H7 (cell line): ENCODE measurements around the gene NCBP3. TPM values are rescaled to one million over a fixed set of nuclear protein-coding genes. Genes with fewer than 3 reads are reported as not detected.
A peak's percentile ranks its signal among the peaks of the same experiment; 100 is the strongest.
"Not testable (repeated sequence)": the region's sequence is repeated elsewhere in the genome, so short reads cannot be mapped to it uniquely, and the experiment has no call there.

ENCODE experiments used
- DNase-seq: peaks from one replicate; pipeline ENCODE4 v3.0.0; 2012
- H3K27me3 ChIP-seq: 2 replicates; pipeline ENCODE4 v1.6.0; 2011; ENCODE audit warnings: mild to moderate bottlenecking, low read length; ENCODE audit not compliant: control insufficient read depth, insufficient read depth
- H3K36me3 ChIP-seq: replicated peaks from 2 replicates; pipeline ENCODE4 v1.5.1; 2011; ENCODE audit warnings: low read length; ENCODE audit not compliant: control insufficient read depth, insufficient read depth
- H3K4me3 ChIP-seq: 2 replicates; pipeline ENCODE4 v1.5.1; 2011; ENCODE audit warnings: low read depth, mild to moderate bottlenecking, control low read depth, low read length, moderate library complexity; ENCODE audit not compliant: insufficient read depth
- total RNA-seq: library from RNA; depleted of rRNA; stranded (reverse); fragments of >200 nt; shearing (Covaris generic); gene quantifications from 2 replicates; pipeline ENCODE4 v1.2.3, GENCODE V29; 2014

Gene NCBP3
- total RNA-seq, 1 experiment from 2014 or later, result 17.5 TPM

GRCh38 chr17:3867106-3867505 lies 21.1 kb upstream of the NCBP3 start:
- no peak for DNase-seq
- no peak overlapping the region for H3K4me3 ChIP-seq
- H3K27me3 ChIP-seq, result no peaks in the 10 kb centered on the region
- peaks cover 2% of the 10 kb centered on the region; the same call in 1 of the 2 replicates for H3K36me3 ChIP-seq

DNA sequence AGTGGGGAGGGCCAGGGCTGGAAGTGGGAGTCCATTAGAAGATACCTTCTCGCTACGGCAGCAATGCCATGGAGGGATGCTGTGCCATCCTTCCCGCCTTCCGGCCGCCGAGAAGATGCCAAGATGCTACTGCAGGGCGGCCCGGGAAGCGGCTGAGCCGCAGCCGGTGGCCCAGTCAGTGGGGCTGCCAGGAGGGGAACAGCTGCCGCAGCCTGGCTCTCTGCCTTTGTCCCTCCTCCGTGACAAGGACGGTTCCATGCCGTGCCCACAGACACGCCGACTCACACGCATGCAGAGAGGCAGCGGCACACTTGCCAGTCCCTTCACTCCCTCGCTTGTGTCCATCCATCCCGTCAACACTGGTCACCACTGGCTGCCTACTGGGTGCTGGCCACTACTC lies 20.2 kb upstream of the NCBP3 start:
- H3K36me3 ChIP-seq, result peaks cover 1% of the 10 kb centered on the region
- DNase-seq, result no peak

DNA sequence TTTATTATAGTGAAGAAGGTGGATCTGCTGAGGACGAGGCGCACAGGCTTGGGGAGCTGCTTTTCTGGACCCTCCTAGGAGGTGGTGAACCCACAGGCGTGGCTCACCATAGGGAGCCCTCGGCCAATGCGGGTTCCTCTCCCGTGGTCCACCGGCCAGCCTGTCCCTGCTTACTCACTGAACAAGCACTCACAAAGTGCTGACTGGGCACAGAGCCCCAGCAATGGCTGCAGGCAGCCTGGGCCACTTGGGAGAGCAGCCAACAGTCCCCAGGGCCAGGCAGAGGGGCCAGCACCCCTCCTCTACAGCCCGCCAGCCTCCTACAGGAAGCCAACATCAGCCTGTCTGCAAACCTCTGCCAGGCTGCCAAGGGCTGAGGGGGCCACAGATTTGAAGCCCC lies 19.1 kb upstream of the NCBP3 start:
- H3K4me3 ChIP-seq, result no peak overlapping the region
- DNase-seq, result no peak

More for the DNA sequence above, 20.2 kb upstream of the NCBP3 start:
- no peaks in the 10 kb centered on the region for H3K27me3 ChIP-seq
- H3K4me3 ChIP-seq, result no peak overlapping the region

GRCh38 chr17:3864534-3864933 lies 18.5 kb upstream of the NCBP3 start:
- no peak for DNase-seq
- no peak overlapping the region for H3K4me3 ChIP-seq
- peaks cover 4% of the 10 kb centered on the region for H3K36me3 ChIP-seq
- no peaks in the 10 kb centered on the region for H3K27me3 ChIP-seq

More for the DNA sequence above, 19.1 kb upstream of the NCBP3 start:
- Histone ChIP-seq H3K36me3 (peaks cover 4% of the 10 kb centered on the region), H3K27me3 (no peaks in the 10 kb centered on the region)

- H3K27me3 ChIP-seq, result no peaks in the 10 kb centered on the region
- no peak overlapping the region for H3K4me3 ChIP-seq
- H3K36me3 ChIP-seq, result peaks cover 4% of the 10 kb centered on the region
- DNase-seq, result no peak
Observed at GRCh38 chr17:3861761-3862681, 16.0 kb upstream of the NCBP3 start.

GRCh38 chr17:3860939-3861700 lies 15.1 kb upstream of the NCBP3 start:
- no peak for DNase-seq
- Histone ChIP-seq H3K27me3 (no peaks in the 10 kb centered on the region), H3K4me3 (no peak overlapping the region), H3K36me3 (peaks cover 4% of the 10 kb centered on the region)

DNA sequence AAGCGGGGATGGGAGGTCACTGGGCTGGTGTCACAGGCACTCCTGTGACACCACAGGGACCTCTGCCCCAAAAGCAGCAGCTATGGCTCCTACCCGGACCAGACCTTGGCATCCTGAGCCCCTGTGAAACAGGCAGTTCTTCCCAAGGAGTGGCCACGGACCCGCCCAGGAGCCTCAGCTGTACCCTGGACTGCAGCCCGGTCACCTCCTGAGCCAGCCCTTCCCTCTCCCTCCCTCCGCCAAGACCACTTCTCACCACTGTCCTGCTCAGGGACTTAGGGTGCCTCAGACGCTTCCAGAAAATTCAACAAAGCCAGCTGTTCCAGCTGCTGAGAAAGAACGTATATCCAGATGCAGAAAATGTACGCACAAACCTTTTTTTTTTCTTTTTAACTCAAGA lies 13.9 kb upstream of the NCBP3 start:
- Histone ChIP-seq H3K27me3 (no peaks in the 10 kb centered on the region), H3K4me3 (no peak overlapping the region), H3K36me3 (peaks cover 4% of the 10 kb centered on the region)
- peak; percentile 43 for DNase-seq

- Histone ChIP-seq H3K4me3 (no peak overlapping the region), H3K36me3 (peaks cover 4% of the 10 kb centered on the region), H3K27me3 (no peaks in the 10 kb centered on the region)
- DNase-seq, result peak; percentile 60
Observed at GRCh38 chr17:3857261-3858105, 11.4 kb upstream of the NCBP3 start.

DNA sequence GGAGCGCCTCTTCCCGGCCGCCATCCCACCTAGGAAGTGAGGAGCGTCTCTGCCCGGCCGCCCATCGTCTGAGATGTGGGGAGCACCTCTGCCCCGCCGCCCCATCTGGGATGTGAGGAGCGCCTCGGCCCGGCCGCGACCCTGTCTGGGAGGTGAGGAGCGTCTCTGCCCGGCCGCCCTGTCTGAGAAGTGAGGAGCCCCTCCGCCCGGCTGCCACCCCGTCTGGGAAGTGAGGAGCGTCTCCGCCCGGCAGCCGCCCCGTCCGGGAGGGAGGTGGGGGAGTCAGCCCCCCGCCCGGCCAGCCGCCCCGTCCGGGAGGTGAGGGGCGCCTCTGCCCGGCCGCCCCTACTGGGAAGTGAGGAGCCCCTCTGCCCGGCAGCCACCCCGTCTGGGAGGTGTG lies 8.2 kb upstream of the NCBP3 start:
- H3K27me3 ChIP-seq, H3K36me3 ChIP-seq, DNase-seq, H3K4me3 ChIP-seq: not testable (repeated sequence)

- Histone ChIP-seq H3K27me3 (no peaks in the 10 kb centered on the region), H3K4me3 (no peak overlapping the region), H3K36me3 (no peaks in the 10 kb centered on the region)
- no peak for DNase-seq
Observed at GRCh38 chr17:3852561-3852960, 6.5 kb upstream of the NCBP3 start.

DNA sequence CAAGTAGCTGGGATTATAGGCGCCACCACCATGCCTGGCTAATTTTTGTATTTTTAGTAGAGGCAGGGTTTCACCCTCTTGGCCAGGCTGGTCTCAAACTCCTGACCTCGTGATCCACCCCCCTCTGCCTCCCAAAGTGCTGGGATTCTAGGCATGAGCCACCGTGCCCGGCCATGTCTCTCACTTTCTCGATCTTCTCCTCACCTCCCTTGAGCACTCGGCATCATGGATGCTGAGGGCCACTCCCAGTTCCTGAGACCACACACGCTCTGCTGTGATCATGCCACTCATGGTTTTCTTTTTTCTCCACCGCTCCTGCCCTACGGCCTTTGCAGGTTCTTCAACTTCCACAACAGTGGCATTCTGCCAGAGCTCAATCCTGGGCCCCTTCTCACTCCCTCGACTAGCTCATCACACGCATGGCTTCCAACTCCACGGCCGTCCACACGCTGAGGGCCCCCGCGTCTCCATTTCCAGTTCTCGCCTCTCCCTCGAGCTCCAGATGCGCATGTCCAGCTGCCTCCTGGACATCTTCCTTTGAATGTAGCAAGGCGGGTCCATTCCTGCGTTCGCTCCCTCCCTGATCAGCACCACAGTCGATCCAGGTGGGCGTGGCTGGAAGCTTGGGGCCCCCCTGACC lies 5.5 kb upstream of the NCBP3 start:
- no peak overlapping the region for H3K4me3 ChIP-seq
- no peak for DNase-seq
- H3K27me3 ChIP-seq, result no peaks in the 10 kb centered on the region
- H3K36me3 ChIP-seq, result no peaks in the 10 kb centered on the region

DNA sequence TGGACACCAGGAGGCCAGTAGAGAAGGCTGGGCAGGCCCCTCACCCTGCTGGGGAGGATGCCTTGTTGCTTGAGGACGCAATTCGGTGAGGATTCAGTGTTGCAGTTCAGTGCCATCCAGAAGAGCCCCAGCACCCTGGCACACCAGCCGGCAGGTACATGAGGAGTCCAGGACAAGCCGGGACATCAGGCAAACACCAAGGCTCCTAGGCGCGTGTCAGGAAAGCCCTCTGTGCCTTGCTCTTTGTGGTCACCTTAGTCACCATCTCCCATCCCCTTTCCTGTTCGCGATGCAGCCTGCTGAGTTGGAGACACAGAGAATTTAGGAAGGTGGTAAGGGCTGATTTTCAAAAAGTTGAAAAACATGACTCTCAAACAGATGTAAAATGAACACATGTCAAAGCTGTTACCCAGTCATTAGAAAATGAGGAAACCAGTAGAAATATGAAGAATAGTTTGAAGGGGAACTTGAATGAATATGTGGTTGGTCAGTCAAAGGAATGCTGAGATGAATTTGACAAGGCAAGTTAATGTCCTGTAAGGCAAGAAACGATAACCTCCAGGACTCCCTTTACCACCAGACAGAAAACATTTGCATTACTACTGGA lies 2.3 kb upstream of the NCBP3 start:
- DNase-seq, result no peak
- no peaks in the 10 kb centered on the region for H3K27me3 ChIP-seq
- peaks cover 2% of the 10 kb centered on the region for H3K36me3 ChIP-seq
- no peak overlapping the region for H3K4me3 ChIP-seq

- no peak overlapping the region for H3K4me3 ChIP-seq
- peaks cover 4% of the 10 kb centered on the region for H3K36me3 ChIP-seq
- H3K27me3 ChIP-seq, result no peaks in the 10 kb centered on the region
- DNase-seq, result no peak
Observed at GRCh38 chr17:3847165-3847670, 1.2 kb upstream of the NCBP3 start.
